Activated B cell treated with CpG ODN at 0.5 μM for 24 hours (primary cell): ENCODE results near the gene ITPRIP. TPM values are rescaled to one million over a fixed set of nuclear protein-coding genes. Genes with fewer than 3 reads are reported as not detected.

Experiments used
- ATAC-seq: fragments of 200-7000 bp; cut with Tn5 transposase; one replicate; pipeline ENCODE4 v1.10.0; 2021; ENCODE audit warnings: low read depth, mild to moderate bottlenecking, moderate library complexity
- CTCF ChIA-PET: fragments of 350-600 bp; sonication (Branson Sonifier 250); formaldehyde crosslinking; loops from one replicate; lab custom pipeline; 2021; ENCODE audit warnings: antibody characterized with exemption; lab: Charles Lee
- POLR2A ChIA-PET: fragments of 350-600 bp; sonication (Branson Sonifier 250); formaldehyde crosslinking; loops from one replicate; lab custom pipeline; 2021; ENCODE audit warnings: antibody characterized with exemption; lab: Charles Lee
- DNase-seq: peaks from one replicate; pipeline ENCODE4 v3.0.0; 2022
- H3K27ac Mint-ChIP-seq: one replicate; pipeline ENCODE4 v1.8.0; 2020; ENCODE audit warnings: mixed read lengths
- H3K27me3 Mint-ChIP-seq: one replicate; pipeline ENCODE4 v1.8.0; 2021; ENCODE audit warnings: mixed read lengths
- H3K36me3 Mint-ChIP-seq: one replicate; pipeline ENCODE4 v1.8.0; 2021; ENCODE audit warnings: low read depth, mixed read lengths
- H3K4me1 Mint-ChIP-seq: one replicate; pipeline ENCODE4 v1.8.0; 2021; ENCODE audit warnings: mixed read lengths
- H3K4me3 Mint-ChIP-seq: one replicate; pipeline ENCODE4 v1.8.0; 2020; ENCODE audit warnings: mild to moderate bottlenecking, mixed read lengths
- H3K9me3 Mint-ChIP-seq: one replicate; pipeline ENCODE4 v1.8.0; 2020; ENCODE audit warnings: mixed read lengths
- intact Hi-C: fragments of 100-400 bp; cut with micrococcal nuclease; formaldehyde crosslinking; loops from one replicate; pipeline ENCODE4 v1.15.1; 2024
- total RNA-seq: library from RNA; stranded (reverse); gene quantifications from 2 replicates; pipeline ENCODE4 v1.2.3, GENCODE V29; 2022
- TF ChIP-seq, protein P1 (sequence below): fragments of 200-600 bp; IDR thresholded peaks from one replicate; pipeline ENCODE4 v1.8.0; 2022; ENCODE audit warnings: antibody characterized with exemption, mild to moderate bottlenecking

The ITPRIP gene
- total RNA-seq, 1 donor from 2014 or later, result 26.1 TPM

DNA sequence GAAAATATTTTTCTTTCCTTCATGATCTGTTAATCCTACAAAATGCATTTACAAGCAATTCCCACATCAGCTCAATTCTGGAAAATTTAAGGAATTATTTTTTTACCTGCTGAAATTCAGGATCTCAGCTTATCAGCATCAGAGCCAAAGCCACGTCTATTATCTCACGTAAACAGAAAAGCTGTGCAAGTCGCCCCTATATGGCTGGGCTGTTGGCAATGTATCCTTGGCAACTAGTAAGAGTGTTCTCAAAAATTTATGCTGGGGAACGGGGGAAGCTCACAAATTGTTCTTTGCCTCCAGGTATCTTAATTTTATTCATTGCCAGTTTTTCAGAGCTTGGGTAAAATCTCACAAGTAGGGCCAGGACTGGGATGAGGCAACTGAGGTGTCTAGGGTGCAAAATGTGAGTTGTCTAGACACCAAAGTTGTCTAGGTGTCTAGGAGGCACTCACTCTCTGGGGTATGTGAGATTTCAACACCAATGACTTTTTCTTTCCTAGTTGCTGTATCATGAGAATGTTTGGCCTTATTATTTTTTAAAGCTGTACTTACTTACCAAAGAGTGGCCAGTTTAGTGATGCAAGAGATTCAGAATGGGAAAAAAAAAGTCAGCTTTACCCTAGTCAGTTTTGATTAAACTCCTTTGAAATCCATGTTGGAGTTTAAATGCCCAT lies 64.2 kb downstream of the ITPRIP start:
- H3K27me3 Mint-ChIP-seq, result peaks cover 5% of the 10 kb centered on the region
- POLR2A ChIA-PET, result interaction anchor here (0.6 kb wide), 1 partner anchor 153 kb away, joined by 3 read pairs; no protein-coding TSS in a partner anchor
- H3K4me3 Mint-ChIP-seq, result no peak overlapping the region
- no peaks in the 10 kb centered on the region for H3K9me3 Mint-ChIP-seq
- CTCF ChIA-PET, result interaction anchor here (0.6 to 3.1 kb wide), 18 partner anchors 9 to 386 kb away, joined by 3 to 35 read pairs (median 6); partner anchors contain the start of genes CFAP43, CFAP58 and GSTO1
- TF ChIP-seq, protein P1, sequence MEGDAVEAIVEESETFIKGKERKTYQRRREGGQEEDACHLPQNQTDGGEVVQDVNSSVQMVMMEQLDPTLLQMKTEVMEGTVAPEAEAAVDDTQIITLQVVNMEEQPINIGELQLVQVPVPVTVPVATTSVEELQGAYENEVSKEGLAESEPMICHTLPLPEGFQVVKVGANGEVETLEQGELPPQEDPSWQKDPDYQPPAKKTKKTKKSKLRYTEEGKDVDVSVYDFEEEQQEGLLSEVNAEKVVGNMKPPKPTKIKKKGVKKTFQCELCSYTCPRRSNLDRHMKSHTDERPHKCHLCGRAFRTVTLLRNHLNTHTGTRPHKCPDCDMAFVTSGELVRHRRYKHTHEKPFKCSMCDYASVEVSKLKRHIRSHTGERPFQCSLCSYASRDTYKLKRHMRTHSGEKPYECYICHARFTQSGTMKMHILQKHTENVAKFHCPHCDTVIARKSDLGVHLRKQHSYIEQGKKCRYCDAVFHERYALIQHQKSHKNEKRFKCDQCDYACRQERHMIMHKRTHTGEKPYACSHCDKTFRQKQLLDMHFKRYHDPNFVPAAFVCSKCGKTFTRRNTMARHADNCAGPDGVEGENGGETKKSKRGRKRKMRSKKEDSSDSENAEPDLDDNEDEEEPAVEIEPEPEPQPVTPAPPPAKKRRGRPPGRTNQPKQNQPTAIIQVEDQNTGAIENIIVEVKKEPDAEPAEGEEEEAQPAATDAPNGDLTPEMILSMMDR, result no peak
- no peak for ATAC-seq
- intact Hi-C loops, result no loop called here
- peaks cover 2% of the 10 kb centered on the region for H3K36me3 Mint-ChIP-seq
- H3K4me1 Mint-ChIP-seq, result peaks cover 12% of the 10 kb centered on the region
- no peak for DNase-seq
- H3K27ac Mint-ChIP-seq, result no peak overlapping the region

GRCh38 chr10:104273286-104273685 lies 65.0 kb downstream of the ITPRIP start:
- no peak for DNase-seq
- ChIA-PET CTCF (interaction anchor here (1.1 to 3.1 kb wide), 10 partner anchors 9 to 80 kb away, joined by 3 to 35 read pairs (median 7); partner anchors contain the start of genes CFAP43, CFAP58 and GSTO1), POLR2A (interaction anchor here (0.6 to 0.8 kb wide), 2 partner anchors 62 to 362 kb away, joined by 5 read pairs; no protein-coding TSS in a partner anchor)
- Mint-ChIP-seq H3K27ac (no peak overlapping the region), H3K36me3 (peaks cover 6% of the 10 kb centered on the region), H3K27me3 (peaks cover 5% of the 10 kb centered on the region), H3K4me3 (no peak overlapping the region), H3K9me3 (no peaks in the 10 kb centered on the region), H3K4me1 (peaks cover 14% of the 10 kb centered on the region)
- intact Hi-C loops, result no loop called here
- TF ChIP-seq, protein P1, result no peak
- no peak for ATAC-seq

GRCh38 chr10:104268713-104269645 lies 69.3 kb downstream of the ITPRIP start, which contains the start of gene GSTO2:
TSS of gene GSTO2 (plus strand) at chr10:104269184. CDS start at chr10:104274916, 5,732 bp downstream.
- intact Hi-C loops, result loop anchor here (1.0 to 5.0 kb wide), 8 partner anchors 15 to 351 kb away; partner anchors contain the start of genes CFAP43, CFAP58, GSTO1 and ITPRIP
- POLR2A ChIA-PET, result interaction anchor here (0.5 to 3.2 kb wide), 13 partner anchors 9 to 148 kb away, joined by 3 to 45 read pairs (median 5); partner anchors contain the start of genes CFAP58, GSTO1, ITPRIP and SFR1

DNA sequence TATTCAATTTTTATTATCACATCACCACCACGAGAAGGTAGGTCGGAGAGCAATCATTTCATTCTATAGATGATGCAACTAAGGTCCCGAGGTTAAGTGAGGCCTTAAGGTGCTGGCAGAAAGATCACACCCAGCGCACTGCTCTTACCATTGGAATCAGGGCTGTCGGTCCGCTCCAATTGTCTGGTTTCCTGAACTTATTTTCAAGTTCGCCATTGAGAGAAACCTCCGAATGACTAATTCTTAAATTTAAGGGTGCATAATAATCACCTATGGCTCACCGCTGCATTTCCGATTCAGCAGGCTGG lies 69.9 kb downstream of the ITPRIP start:
- Mint-ChIP-seq H3K27ac (peak overlapping the region; percentile 95), H3K36me3 (peaks cover 47% of the 10 kb centered on the region), H3K4me3 (peak overlapping the region; percentile 91), H3K9me3 (no peaks in the 10 kb centered on the region), H3K27me3 (no peaks in the 10 kb centered on the region), H3K4me1 (peaks cover 44% of the 10 kb centered on the region)
- ChIA-PET CTCF (interaction anchor here (1.9 kb wide), 1 partner anchor 23 kb away, joined by 7 read pairs; no protein-coding TSS in a partner anchor), POLR2A (interaction anchor here (0.5 to 3.2 kb wide), 12 partner anchors 10 to 1623 kb away, joined by 3 to 45 read pairs (median 5); partner anchors contain the start of genes CFAP58, GSTO1, ITPRIP and SFR1)
- no peak for DNase-seq
- TF ChIP-seq, protein P1, result no peak
- intact Hi-C loops, result loop anchor here (1.0 to 5.0 kb wide), 3 partner anchors 70 to 350 kb away; partner anchors contain the start of genes ITPRIP, SLK and STN1
- ATAC-seq, result no peak

More at GRCh38 chr10:104268713-104269645, 69.3 kb downstream of the ITPRIP start, which contains the start of gene GSTO2:
- ATAC-seq (peak; percentile 96), DNase-seq (peak; percentile 90)
- Mint-ChIP-seq H3K4me3 (peak within 1 kb of the TSS; percentile 91), H3K36me3 (peaks cover 42% of the 10 kb centered on the region), H3K4me1 (peaks cover 41% of the 10 kb centered on the region), H3K27me3 (peaks cover 1% of the 10 kb centered on the region), H3K27ac (peak within 1 kb of the TSS; percentile 95), H3K9me3 (no peaks in the 10 kb centered on the region)
- CTCF ChIA-PET, result interaction anchor here (1.2 to 1.9 kb wide), 2 partner anchors 23 to 82 kb away, joined by 3 to 7 read pairs; no protein-coding TSS in a partner anchor
- TF ChIP-seq, protein P1, result no peak
